Heart right ventricle (tissue), 16 donors: ENCODE measurements around the gene ANAPC4. TPM values are rescaled to one million over a fixed set of nuclear protein-coding genes. Genes with fewer than 3 reads are reported as not detected.

Source experiments
- ATAC-seq, 8 donors: fragments of 200-7000 bp; cut with Tn5 transposase; one replicate each; pipeline ENCODE4 v1.9.1; 2020; ENCODE audit warnings: mild to moderate bottlenecking in 8 of 8, moderate library complexity in 8 of 8, moderate number of reproducible peaks in 1 of 8
- DNase-seq, 2 donors: peaks; one replicate each; pipeline ENCODE4 v3.0.0-alpha.2; 2020
- H3K27ac ChIP-seq, 10 donors: fragments of 200-600 bp; sonication (generic) in 2 of 10; one replicate each; pipeline versions ENCODE4 v1.5.0 to v1.8.0; 2020 to 2022; ENCODE audit warnings: mild to moderate bottlenecking in 3 of 10
- H3K27me3 ChIP-seq, 7 donors: fragments of 200-600 bp; one replicate each; pipeline ENCODE4 v1.8.0; 2021 to 2022; ENCODE audit warnings: mild to moderate bottlenecking in 2 of 7
- H3K36me3 ChIP-seq, 9 donors: fragments of 200-600 bp; sonication (generic) in 1 of 9; one replicate each; pipeline versions ENCODE4 v1.5.0 to v1.8.0; 2020 to 2022; ENCODE audit warnings: mild to moderate bottlenecking in 2 of 9
- H3K4me1 ChIP-seq, 9 donors: fragments of 200-600 bp; sonication (generic) in 1 of 9; one replicate each; pipeline versions ENCODE4 v1.5.0 to v1.8.0; 2020 to 2022; ENCODE audit warnings: mild to moderate bottlenecking in 4 of 9
- H3K4me3 ChIP-seq, 10 donors: fragments of 200-600 bp; sonication (generic) in 2 of 10; one replicate each; pipeline versions ENCODE4 v1.5.0 to v1.8.0; 2020 to 2022; ENCODE audit warnings: mild to moderate bottlenecking in 7 of 10, moderate library complexity in 2 of 10
- H3K9me3 ChIP-seq, 11 donors: fragments of 200-600 bp in 10 of 11; sonication (generic) in 2 of 11; one replicate each; pipeline versions ENCODE4 v1.5.0 to v1.8.0; 2013 to 2022; ENCODE audit warnings: mild to moderate bottlenecking in 2 of 11, control low read depth in 1 of 11, moderate library complexity in 1 of 11
- WGBS, 2 donors: extraction: QIAGEN DNeasy Blood & Tissue Kit; methylation state at CpG; one replicate each; pipeline ENCODE4 v1.1.7; 2013; ENCODE audit warnings: inconsistent platforms in 1 of 2; 5-methylcytosine and 5-hydroxymethylcytosine counted together
- intact Hi-C, 10 donors: fragments of 100-400 bp; cut with DNase I; formaldehyde crosslinking; loops; one replicate each; pipeline versions ENCODE4 v1.11.1 to v1.14.2; 2022
- polyA plus RNA-seq, 2 donors: library from polyadenylated mRNA; stranded (reverse); fragments of 200-250 nt; gene quantifications; one replicate each; pipeline ENCODE4 v1.2.3, GENCODE V29; 2013
- total RNA-seq, 10 donors: library from RNA; stranded (reverse); fragmentation: NEBNext Ultra II Directional in 3 of 10; extraction: Animal tissue kit (Norgen Biotek cat#: 25700) in 3 of 10; gene quantifications; one replicate each; pipeline versions ENCODE4 v1.2.1 to v1.2.4, GENCODE V29; 2021 to 2023
- TF ChIP-seq, protein P1 (sequence below), 9 donors: fragments of 200-600 bp; sonication (generic) in 2 of 9; IDR thresholded peaks; one replicate each; pipeline versions ENCODE4 v1.5.0 to v1.8.0; 2021 to 2022; ENCODE audit warnings: antibody characterized with exemption in 9 of 9, mild to moderate bottlenecking in 5 of 9, moderate library complexity in 1 of 9
- donor health status: Arrhythmogenic right ventricular cardiomyopathy.
- donor health status: ischemic (EF 13 %, LVEDD 7.1; RV severe dilation, severe dysfunction).
- donor health status: healthy with polysubstance abuse.
- donor health status: DM: no; HTN: yes; CAD: no.
- donor health status: DM: no; HTN: no; CAD: no.
- donor health status: ischemic (EF 25% LVEDD 6.9; RV normal size, moderate dysfunction).
- donor health status: ischemic (EF 25% LVEDD 5.7; RV mildly dilated, moderate dysfunction).
- donor health status: healthy.
- donor health status: DM: yes; HTN: yes; CAD: no.
- donor health status: Ischemic cardiomyopathy.
- donor health status: ischemic (EF 35%, LVEDD 5.7; RV mildly dilated, moderate dysfunction).
- donor health status: nonischemic (EF 11% LVEDD 7.7; RV severe dilation, severe dysfunction).
- donor health status: DM: yes; HTN: yes; CAD: no.
- donor health status: PGD.
- donor health status: ischemic (EF 29% LVEDD 5.4; RV normal size, mild dysfunction).
- donor health status: nonischemic (EF 23%, LVEDD 6.1; RV moderate dilation, normal function).

The ANAPC4 gene
- total and polyA plus RNA-seq, 12 donors: 8.2 to 26.7 (median 11.5) TPM

DNA sequence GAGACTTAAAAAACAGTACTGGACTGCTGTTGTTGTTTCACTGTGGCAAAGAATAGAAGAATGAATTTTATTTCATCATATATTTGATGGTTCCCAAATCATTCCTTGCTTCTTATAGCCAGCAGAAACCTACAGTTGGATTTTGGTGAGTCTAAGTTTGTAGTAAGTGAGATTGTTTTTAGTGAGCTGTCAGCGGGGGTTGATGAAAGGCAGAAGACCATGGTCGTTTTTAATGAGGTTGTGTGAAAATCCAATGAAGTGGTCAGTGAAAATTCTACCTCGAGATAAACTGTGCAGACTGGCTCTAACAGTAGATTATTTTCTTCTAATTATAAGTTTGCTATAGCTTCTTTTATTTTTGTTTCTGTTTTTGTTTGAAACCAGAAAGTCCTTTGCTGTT is 36.2 kb downstream of the ANAPC4 start:
- H3K4me1 ChIP-seq: no peaks in the 10 kb centered on the region
- TF ChIP-seq, protein P1, sequence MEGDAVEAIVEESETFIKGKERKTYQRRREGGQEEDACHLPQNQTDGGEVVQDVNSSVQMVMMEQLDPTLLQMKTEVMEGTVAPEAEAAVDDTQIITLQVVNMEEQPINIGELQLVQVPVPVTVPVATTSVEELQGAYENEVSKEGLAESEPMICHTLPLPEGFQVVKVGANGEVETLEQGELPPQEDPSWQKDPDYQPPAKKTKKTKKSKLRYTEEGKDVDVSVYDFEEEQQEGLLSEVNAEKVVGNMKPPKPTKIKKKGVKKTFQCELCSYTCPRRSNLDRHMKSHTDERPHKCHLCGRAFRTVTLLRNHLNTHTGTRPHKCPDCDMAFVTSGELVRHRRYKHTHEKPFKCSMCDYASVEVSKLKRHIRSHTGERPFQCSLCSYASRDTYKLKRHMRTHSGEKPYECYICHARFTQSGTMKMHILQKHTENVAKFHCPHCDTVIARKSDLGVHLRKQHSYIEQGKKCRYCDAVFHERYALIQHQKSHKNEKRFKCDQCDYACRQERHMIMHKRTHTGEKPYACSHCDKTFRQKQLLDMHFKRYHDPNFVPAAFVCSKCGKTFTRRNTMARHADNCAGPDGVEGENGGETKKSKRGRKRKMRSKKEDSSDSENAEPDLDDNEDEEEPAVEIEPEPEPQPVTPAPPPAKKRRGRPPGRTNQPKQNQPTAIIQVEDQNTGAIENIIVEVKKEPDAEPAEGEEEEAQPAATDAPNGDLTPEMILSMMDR (IDR thresholded peaks at IDR 0.05): no peak
- 32 to 50% methylated on average over 3 of the region's 3 CpGs for WGBS, 2 donors
- no peak overlapping the region for H3K27ac ChIP-seq
- intact Hi-C loops: no loop called here
- no peaks in the 10 kb centered on the region for H3K27me3 ChIP-seq
- DNase-seq (no peak), ATAC-seq (no peak)
- H3K36me3 ChIP-seq: peaks cover 0 to 100% (median 47%) of the 10 kb centered on the region in 9 donors
- no peaks in the 10 kb centered on the region for H3K9me3 ChIP-seq
- no peak overlapping the region for H3K4me3 ChIP-seq

DNA sequence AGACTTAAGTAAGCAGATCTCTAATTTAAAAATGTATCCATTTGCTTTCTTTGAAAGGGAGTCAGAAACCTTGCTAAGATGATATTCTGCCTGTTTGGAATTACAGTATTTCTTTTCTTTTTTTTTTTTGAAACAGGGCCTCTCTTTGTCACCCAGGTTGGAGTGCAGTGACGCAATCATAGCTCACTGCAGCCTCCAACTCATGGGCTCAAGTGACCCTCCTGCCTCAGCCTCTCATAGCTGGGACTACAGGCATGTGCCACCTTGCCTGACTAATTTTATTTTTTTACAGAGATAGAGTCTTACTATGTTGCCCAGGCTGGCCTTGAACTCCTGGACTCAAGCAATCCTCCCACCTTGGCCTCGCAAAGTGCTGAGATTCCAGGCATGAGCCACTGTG is 40.0 kb downstream of the ANAPC4 start:
- Histone ChIP-seq H3K9me3 (no peaks in the 10 kb centered on the region), H3K27ac (no peak overlapping the region), H3K36me3 (peaks cover 0 to 87% (median 21%) of the 10 kb centered on the region in 9 donors), H3K4me1 (peaks cover 0 to 6% (median 0%) of the 10 kb centered on the region in 9 donors), H3K27me3 (no peaks in the 10 kb centered on the region), H3K4me3 (no peak overlapping the region)
- TF ChIP-seq, protein P1 (IDR thresholded peaks at IDR 0.05): no peak
- intact Hi-C loops: no loop called here
- ATAC-seq: no peak
- WGBS, 2 donors: 94 to 99% methylated on average over 2 of the region's 2 CpGs
- DNase-seq: no peak

DNA sequence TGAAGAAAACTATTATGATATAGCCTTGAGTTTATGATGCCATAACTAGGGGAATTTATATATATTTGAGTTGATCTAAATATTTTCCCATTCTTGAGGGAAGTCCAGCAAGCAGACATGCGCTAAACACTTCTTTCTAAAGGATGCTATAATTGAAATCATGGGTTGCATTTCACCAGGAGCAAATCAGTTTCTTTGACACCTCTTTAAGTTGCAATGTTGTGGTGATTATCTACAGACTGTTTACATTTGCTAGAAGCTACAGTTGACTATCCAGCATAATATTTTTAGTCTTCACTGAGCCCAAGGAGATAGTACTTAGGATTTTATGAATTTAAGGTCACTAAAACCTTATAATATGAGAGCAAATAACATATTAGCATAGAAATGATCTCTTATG is 43.9 kb downstream of the ANAPC4 start:
- TF ChIP-seq, protein P1 (IDR thresholded peaks at IDR 0.05): no peak
- Histone ChIP-seq H3K27ac (no peak overlapping the region), H3K9me3 (no peaks in the 10 kb centered on the region), H3K4me1 (peaks cover 0 to 32% (median 12%) of the 10 kb centered on the region in 9 donors), H3K4me3 (no peak overlapping the region), H3K36me3 (peaks cover 0 to 48% (median 11%) of the 10 kb centered on the region in 9 donors), H3K27me3 (no peaks in the 10 kb centered on the region)
- DNase-seq (no peak), ATAC-seq (no peak)
- intact Hi-C loops: no loop called here
- 93 to 97% methylated on average over 1 of the region's 1 CpG for WGBS, 2 donors

DNA sequence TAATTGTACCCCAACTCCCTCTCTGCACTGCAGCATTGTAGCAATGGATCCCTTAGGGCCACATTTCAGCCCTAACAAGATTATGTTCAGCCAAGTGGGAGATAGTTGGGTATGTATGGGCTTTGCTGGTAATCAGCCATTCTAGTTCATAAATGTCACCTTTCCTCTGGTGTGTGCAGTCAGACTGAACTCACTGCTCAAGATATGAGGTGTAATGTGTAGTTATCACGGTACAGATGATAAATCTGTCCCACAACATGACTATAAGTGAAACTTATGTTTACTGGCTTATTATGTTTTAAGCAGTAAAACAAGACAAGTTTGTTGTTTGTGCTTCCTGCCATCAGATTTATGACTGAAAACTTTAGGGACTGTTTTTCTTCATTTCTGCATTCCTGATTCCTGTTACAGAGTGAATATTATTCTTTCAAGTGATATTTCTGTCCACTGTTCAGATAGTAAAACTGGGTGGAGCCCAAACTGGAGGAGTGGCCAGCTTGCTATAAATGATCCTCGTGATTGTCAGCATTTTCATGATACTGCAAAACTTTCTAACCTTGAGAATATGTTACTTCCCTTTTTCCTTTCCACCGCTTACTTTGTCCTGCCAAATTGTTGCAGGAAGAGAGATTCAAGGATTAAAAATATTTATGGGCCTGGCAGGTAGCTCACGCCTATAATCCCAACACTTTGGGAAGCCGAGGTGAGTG is 44.9 kb downstream of the ANAPC4 start:
- DNase-seq (no peak), ATAC-seq (no peak)
- no peaks in the 10 kb centered on the region for H3K27me3 ChIP-seq
- H3K27ac ChIP-seq: no peak overlapping the region
- 67 to 68% methylated on average over 5 of the region's 5 CpGs for WGBS, 2 donors
- H3K9me3 ChIP-seq: no peaks in the 10 kb centered on the region
- no peak overlapping the region for H3K4me3 ChIP-seq
- peaks cover 0 to 37% (median 9%) of the 10 kb centered on the region in 9 donors for H3K36me3 ChIP-seq
- intact Hi-C loops: no loop called here
- H3K4me1 ChIP-seq: peaks cover 0 to 32% (median 12%) of the 10 kb centered on the region in 9 donors
- TF ChIP-seq, protein P1 (IDR thresholded peaks at IDR 0.05): no peak
